GM21723 (cell line): ENCODE data around the gene SF3B5.
"Not testable (repeated sequence)": the region's sequence is repeated elsewhere in the genome, so short reads cannot be mapped to it uniquely, and the experiment has no call there.

ENCODE experiments used
- ATAC-seq: cut with Tn5 transposase; IDR thresholded peaks from one replicate; pipeline ENCODE4 v1.9.1; 2021; ENCODE audit warnings: mild to moderate bottlenecking, moderate library complexity; ENCODE audit not compliant: unreplicated experiment

SF3B5 gene

GRCh38 chr6:144095134-144096002 is at the start of gene SF3B5:
Gene SF3B5 (minus strand): TSS chr6:144095573. CDS start chr6:144095497, 76 bp downstream.
- ATAC-seq = peak; percentile 92

GRCh38 chr6:144144996-144145395 is 49.6 kb upstream of the SF3B5 start:
- no peak for ATAC-seq

GRCh38 chr6:144143878-144144277 is 48.5 kb upstream of the SF3B5 start:
- ATAC-seq = no peak

- no peak for ATAC-seq
Observed at GRCh38 chr6:144143106-144143505, 47.7 kb upstream of the SF3B5 start.

- ATAC-seq = no peak
Observed at GRCh38 chr6:144141470-144141869, 46.1 kb upstream of the SF3B5 start.

- peak; percentile 80 for ATAC-seq
Observed at GRCh38 chr6:144140867-144141266, 45.5 kb upstream of the SF3B5 start.

GRCh38 chr6:144139817-144140216 is 44.4 kb upstream of the SF3B5 start:
- ATAC-seq = no peak

- no peak for ATAC-seq
Observed at GRCh38 chr6:144138542-144138941, 43.2 kb upstream of the SF3B5 start.

- ATAC-seq = no peak
Observed at GRCh38 chr6:144134737-144135136, 39.4 kb upstream of the SF3B5 start.

- ATAC-seq = no peak
Observed at GRCh38 chr6:144134176-144134575, 38.8 kb upstream of the SF3B5 start.

- ATAC-seq = no peak
Observed at GRCh38 chr6:144133225-144133821, 38.0 kb upstream of the SF3B5 start.

GRCh38 chr6:144132167-144132690 is 36.9 kb upstream of the SF3B5 start:
- ATAC-seq = not testable (repeated sequence)

- ATAC-seq = no peak
Observed at GRCh38 chr6:144131248-144131709, 35.9 kb upstream of the SF3B5 start.

GRCh38 chr6:144129469-144129868 is 34.1 kb upstream of the SF3B5 start:
- no peak for ATAC-seq

- no peak for ATAC-seq
Observed at GRCh38 chr6:144127097-144127496, 31.7 kb upstream of the SF3B5 start.

- ATAC-seq = no peak
Observed at GRCh38 chr6:144123836-144124235, 28.5 kb upstream of the SF3B5 start.

GRCh38 chr6:144123421-144123820 is 28.0 kb upstream of the SF3B5 start:
- ATAC-seq = no peak

GRCh38 chr6:144122861-144123260 is 27.5 kb upstream of the SF3B5 start:
- ATAC-seq = no peak

GRCh38 chr6:144119376-144119775 is 24.0 kb upstream of the SF3B5 start:
- no peak for ATAC-seq

GRCh38 chr6:144115219-144115618 is 19.8 kb upstream of the SF3B5 start:
- no peak for ATAC-seq

- no peak for ATAC-seq
Observed at GRCh38 chr6:144113366-144113765, 18.0 kb upstream of the SF3B5 start.

GRCh38 chr6:144110210-144110609 is 14.8 kb upstream of the SF3B5 start:
- ATAC-seq = no peak
